NCI-H69 (cell line): ENCODE measurements around the gene PHACTR1.
A peak's percentile ranks its signal among the peaks of the same experiment; 100 is the strongest.
"Not testable (repeated sequence)": the region's sequence is repeated elsewhere in the genome, so short reads cannot be mapped to it uniquely, and the experiment has no call there.

ENCODE experiments used
- DNase-seq: peaks from one replicate; lab custom pipeline; 2025; lab: John Stamatoyannopoulos, UW

Gene PHACTR1

DNA sequence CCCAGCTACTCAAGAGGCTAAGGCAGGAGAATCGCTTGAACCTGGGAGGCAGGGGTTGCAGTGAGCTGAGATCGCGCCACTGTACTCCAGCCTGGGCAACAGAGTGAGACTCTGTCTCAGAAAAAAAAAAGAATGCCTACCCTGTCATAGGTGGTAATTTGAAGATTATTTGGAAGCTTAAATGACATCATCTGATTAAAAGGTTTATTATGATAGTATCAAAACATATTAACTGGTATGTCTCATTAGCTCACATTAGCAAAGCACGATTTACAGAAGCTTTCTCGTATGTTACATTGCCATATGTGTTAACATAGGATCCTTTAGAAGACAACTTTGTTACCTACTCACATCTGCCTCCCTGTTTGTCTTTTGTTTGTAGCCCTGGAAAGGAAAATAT is 443.3 kb downstream of the PHACTR1 start:
- DNase-seq = not testable (repeated sequence)

GRCh38 chr6:13163161-13163944 is 446.8 kb downstream of the PHACTR1 start:
- DNase-seq = no peak

- peak; percentile 50 for DNase-seq
Measured at GRCh38 chr6:13164291-13164690, 447.7 kb downstream of the PHACTR1 start.

GRCh38 chr6:13165502-13166172 is 449.1 kb downstream of the PHACTR1 start:
- DNase-seq = no peak

DNA sequence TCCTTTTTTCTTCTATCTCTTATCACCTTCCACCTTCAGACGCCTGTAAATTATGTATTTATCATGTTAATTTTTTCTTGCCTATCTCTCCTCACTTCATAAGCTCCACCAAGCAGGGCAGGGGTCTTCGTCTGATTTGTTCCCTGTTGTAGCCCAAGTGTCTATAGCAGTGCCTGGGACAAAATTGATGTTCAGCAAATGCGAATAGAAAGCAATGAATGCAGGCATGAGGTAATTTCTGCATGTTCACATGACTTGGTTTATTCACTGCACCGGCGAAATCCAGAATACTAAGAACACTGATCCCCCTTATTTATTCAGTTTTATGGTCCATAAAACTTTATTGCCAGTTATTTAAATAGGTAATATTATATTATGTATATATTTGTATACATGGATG is 449.7 kb downstream of the PHACTR1 start:
- DNase-seq = no peak

- peak; percentile 15 for DNase-seq
Measured at GRCh38 chr6:13166916-13167315, 450.3 kb downstream of the PHACTR1 start.

DNA sequence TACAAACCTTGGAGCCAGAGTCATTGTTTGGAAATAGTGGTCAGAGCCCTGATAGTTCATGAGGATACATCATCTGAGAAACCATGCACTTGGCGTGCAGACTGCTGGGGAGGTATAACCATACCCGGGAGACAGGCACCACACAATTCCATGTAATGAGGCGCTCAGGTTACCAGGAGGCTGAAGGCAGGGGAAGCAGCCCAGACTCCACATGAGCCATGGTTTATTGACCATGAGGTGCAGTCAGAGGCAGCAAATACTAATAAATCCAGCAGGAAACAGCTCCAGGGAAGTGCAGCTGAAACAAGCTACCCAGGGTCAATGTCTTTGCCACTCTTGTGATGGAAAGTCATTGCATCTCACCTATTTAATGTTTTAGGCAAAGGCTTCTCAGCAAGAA is 455.7 kb downstream of the PHACTR1 start:
- peak; percentile 46 for DNase-seq

DNA sequence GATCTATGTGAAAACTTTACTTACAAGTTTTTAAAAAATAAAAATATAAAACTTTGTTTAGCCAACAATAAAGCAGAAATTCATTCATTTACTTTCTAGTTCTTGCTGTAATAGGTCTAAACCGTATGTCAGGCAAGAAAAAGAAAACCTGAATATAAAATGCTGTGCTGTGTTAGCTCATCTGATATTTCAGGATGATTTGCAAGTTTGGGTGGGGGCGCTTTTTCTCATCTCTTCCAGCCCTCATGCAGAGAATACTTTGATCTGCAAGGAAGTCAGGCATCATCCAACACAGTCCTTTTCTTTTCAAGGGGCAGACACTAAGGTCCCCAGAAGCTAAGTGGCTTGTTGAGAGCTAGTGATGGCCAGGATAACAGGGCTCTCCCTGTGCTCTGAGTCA is 458.5 kb downstream of the PHACTR1 start:
- DNase-seq = no peak

DNA sequence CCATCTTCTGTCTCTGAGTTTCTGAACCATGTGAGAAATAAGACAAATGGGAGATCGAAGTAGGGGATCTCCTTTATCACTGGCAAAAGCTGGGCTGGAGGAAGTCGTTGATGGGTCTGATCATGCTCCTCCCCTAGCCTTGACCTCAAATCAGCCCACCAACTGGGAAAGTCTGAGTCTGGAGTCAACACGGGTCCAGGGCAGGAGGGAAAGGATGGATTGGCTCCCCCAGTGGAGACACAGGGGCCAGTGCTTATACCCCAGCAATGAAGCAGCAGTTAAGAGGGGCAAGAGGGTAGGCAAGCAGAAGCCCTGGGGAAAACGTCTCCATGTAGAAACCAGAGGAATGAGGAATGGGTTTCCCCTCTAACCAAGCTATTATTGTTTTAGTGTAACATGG is 459.2 kb downstream of the PHACTR1 start:
- no peak for DNase-seq

- no peak for DNase-seq
Measured at GRCh38 chr6:13177664-13178063, 461.1 kb downstream of the PHACTR1 start.

- DNase-seq = peak; percentile 12
Measured at GRCh38 chr6:13178107-13178506, 461.5 kb downstream of the PHACTR1 start.

DNA sequence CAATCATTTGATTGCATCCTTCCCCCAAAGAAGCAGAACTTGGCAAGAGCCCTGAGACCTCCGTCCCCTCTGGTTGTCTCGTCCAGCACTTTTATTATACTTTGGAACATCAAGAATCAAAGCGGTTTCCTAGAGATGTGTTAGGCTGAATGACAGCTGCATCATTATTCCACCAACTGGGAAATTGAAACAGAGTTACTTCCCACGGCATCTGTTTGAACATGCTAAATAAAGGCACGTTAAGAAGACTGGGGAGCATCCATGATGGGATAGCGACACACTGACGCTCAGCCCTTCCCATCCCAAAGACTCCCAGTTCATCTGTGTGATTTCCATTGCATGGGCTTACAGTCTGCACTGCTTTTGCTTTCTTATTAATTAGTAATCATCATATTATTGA is 464.0 kb downstream of the PHACTR1 start:
- no peak for DNase-seq

GRCh38 chr6:13181393-13181792 is 464.8 kb downstream of the PHACTR1 start:
- DNase-seq = peak; percentile 7

DNA sequence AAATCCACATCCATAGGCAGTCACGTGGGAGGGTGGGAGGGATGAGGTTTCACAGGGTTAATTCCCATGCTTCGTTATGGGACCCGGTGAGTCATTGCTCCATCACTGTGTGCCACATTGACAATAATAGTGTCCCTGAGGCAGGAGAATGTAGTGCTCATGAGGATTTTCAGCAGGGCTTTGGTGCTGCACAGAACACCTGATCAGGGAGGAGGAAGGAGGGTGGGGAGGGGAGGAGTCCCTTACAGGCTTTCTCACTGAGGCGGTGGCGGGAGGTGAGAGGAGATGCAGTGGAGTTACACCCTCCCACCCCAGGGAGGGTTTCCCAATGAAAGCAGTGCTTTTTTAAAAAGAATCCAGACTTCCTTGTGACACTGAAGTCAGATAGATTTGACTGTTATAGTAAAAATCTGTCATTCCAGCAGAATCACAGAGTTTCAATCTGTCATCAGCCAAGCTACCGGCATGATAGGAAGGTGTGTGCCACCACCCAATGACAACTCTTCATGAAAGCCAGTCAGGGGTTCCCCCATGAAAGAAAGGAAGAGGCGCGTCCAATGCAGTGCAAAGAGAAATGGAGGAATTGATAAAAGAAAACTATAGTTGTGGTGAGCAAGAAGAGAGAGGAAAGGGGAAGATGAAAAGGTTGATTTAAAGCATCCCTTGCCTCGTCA is 467.0 kb downstream of the PHACTR1 start:
- no peak for DNase-seq

GRCh38 chr6:13184089-13184468 is 467.5 kb downstream of the PHACTR1 start:
- DNase-seq = no peak

- DNase-seq = no peak
Measured at GRCh38 chr6:13184547-13184946, 468.0 kb downstream of the PHACTR1 start.

DNA sequence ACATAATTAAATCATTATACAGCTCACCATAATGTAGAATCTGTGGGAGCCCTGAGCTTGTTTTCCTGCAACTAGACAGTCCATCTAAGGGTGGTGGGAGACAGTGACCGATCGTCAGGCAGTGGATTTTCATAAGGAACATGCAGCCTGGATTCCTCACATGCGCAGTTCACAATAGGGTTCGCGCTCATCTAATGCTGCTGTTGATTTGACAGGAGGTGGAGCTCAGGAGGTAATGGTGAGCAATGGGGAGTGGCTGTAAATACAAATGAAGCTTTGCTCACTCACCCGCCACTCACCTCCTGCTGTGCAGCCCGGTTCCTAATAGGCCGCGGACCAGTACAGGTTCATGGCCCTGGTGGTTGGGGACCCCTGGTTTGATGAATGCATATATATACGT is 470.3 kb downstream of the PHACTR1 start:
- DNase-seq = no peak

DNA sequence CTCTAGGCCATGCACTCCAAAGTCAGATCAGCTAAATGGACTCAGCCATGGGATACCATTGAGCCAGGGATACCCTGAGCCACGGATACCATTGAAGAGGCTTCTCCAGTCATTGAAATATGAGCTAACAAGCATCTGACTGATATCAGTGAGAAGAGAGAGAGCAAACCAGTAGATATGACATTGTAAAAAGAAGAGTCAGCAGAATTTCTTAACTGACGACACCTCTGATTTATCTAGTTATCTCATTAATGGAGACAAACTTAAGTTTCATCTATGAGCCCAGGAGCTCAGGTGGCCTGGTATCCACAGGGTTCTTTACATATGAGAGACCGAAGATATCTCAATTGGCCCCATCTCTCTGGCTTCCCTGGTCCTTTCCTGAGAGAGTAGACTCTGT is 471.1 kb downstream of the PHACTR1 start:
- DNase-seq = no peak

DNA sequence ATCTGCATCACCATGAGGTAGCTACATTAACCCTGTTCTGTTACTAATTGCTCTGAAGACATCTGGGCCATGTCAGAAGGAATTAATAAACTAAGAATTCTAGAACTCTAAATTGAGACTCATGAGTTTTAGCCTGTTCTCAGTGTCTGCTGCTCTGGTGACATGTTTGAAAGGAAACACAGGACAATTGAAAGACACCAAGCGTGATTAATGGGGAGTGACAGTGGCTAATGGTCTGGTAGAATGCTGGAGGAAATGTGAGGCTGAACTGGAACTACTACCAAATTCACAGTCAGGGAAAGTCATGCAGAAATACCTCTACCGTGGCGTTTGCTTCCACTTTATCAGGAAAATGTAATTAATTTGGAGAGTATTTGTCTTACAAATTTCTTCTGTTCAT is 471.7 kb downstream of the PHACTR1 start:
- DNase-seq = no peak

DNA sequence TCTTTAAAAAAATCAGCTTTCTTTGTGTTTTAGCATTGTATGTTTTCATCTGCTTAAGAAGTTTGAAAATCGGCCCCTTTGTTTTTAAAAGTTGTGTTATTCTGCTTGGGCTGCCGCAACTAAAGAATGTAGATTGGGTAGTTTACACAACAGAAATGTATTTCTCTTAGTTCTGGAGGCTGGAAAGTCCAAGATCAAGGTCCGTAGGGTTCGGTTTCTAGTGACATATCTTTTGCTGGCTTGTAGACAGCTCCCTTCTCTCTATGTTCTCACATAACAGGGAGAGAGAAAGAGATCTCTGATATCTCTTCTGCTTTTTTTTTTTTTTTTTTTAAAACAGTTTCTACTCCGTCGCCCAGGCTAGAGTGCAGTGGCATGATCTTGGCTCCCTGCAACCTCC is 473.1 kb downstream of the PHACTR1 start:
- DNase-seq = no peak

GRCh38 chr6:13190376-13190775 is 473.8 kb downstream of the PHACTR1 start:
- no peak for DNase-seq

GRCh38 chr6:13191461-13191860 is 474.9 kb downstream of the PHACTR1 start:
- no peak for DNase-seq

DNA sequence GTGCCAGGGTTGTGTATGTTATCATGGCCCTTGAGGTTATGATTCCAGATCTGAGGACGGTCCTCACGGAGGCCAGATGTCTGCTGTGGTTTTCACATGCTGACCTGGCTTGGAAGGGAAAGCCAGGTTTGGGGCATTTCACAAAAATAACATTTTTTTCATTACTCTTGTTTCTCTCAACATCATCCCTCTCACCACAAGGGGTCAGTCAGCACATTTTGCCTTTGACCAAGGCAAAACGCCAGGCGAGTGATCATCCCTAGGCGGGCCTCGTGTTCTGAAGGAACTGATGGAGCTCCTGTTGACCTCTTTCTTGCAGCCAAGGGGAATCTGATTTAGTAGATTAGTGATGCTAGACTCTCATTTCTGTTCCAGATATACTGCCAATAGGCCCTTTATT is 478.3 kb downstream of the PHACTR1 start:
- peak; percentile 58 for DNase-seq
